CD14-positive monocyte (primary cell): Measurements from ENCODE around the gene PIP5K1C. TPM values are rescaled to one million over a fixed set of nuclear protein-coding genes. Genes with fewer than 3 reads are reported as not detected.

Experiments used
- DNase-seq, 3 donors: peaks; one replicate each; pipeline ENCODE4 v3.0.0-alpha.2; 2011 to 2022
- H2AFZ ChIP-seq: 2 replicates; pipeline ENCODE4 v1.6.0; 2012; ENCODE audit warnings: mild to moderate bottlenecking, low read depth, low read length, inconsistent platforms; ENCODE audit not compliant: insufficient read depth, poor library complexity, severe bottlenecking
- H3K27ac ChIP-seq, 2 donors: 1 replicate in 1 of 2; 2 replicates in 1 of 2; pipeline ENCODE4 v1.5.1; 2012 to 2013; ENCODE audit warnings: low read length in 2 of 2, control low read depth in 1 of 2, inconsistent platforms in 1 of 2, low read depth in 1 of 2, mild to moderate bottlenecking in 1 of 2
- H3K27me3 ChIP-seq, 2 donors: one replicate each; pipeline versions ENCODE4 v1.6.0 to v1.6.1; 2011 to 2013; ENCODE audit warnings: low read length in 2 of 2; ENCODE audit not compliant: control insufficient read depth in 2 of 2, insufficient read depth in 2 of 2
- H3K36me3 ChIP-seq, 2 donors: replicated peaks in 1 of 2; 1 replicate in 1 of 2; 2 replicates in 1 of 2; pipeline versions ENCODE4 v1.5.1 to v1.6.1; 2012 to 2013; ENCODE audit warnings: low read length in 2 of 2, control low read depth in 1 of 2, inconsistent platforms in 1 of 2, mild to moderate bottlenecking in 1 of 2; ENCODE audit not compliant: insufficient read depth in 2 of 2, control insufficient read depth in 1 of 2
- H3K4me1 ChIP-seq, 2 donors: 1 replicate in 1 of 2; 2 replicates in 1 of 2; pipeline versions ENCODE4 v1.5.1 to v1.6.1; 2012 to 2013; ENCODE audit warnings: low read length in 2 of 2, control low read depth in 1 of 2, inconsistent platforms in 1 of 2, mild to moderate bottlenecking in 1 of 2, moderate library complexity in 1 of 2; ENCODE audit not compliant: insufficient read depth in 2 of 2, control insufficient read depth in 1 of 2
- H3K4me2 ChIP-seq: replicated peaks from 2 replicates; pipeline ENCODE3; 2012; ENCODE audit warnings: low read length, moderate library complexity, mild to moderate bottlenecking; ENCODE audit not compliant: poor library complexity, severe bottlenecking; ENCODE audit errors: extremely low read depth
- H3K4me3 ChIP-seq, 3 experiments: fragments of 200-600 bp in 1 of 3; sonication (generic) in 1 of 3; replicated peaks in 1 of 3; 1 replicate in 2 of 3; 2 replicates in 1 of 3; pipeline ENCODE4 v1.5.1; 2011 to 2013; ENCODE audit warnings: low read length in 3 of 3, mild to moderate bottlenecking in 3 of 3, control low read depth in 2 of 3, low read depth in 2 of 3, inconsistent platforms in 1 of 3, moderate library complexity in 1 of 3
- H3K79me2 ChIP-seq: 2 replicates; pipeline ENCODE4 v1.6.0; 2012; ENCODE audit warnings: mild to moderate bottlenecking, control low read depth, inconsistent platforms, low read length, moderate library complexity; ENCODE audit not compliant: insufficient read depth
- H3K9ac ChIP-seq: 2 replicates; pipeline ENCODE4 v1.6.0; 2017; ENCODE audit warnings: low read length, mild to moderate bottlenecking; ENCODE audit not compliant: insufficient read depth, poor library complexity, severe bottlenecking
- H3K9me3 ChIP-seq, 2 donors: replicated peaks in 1 of 2; 1 replicate in 1 of 2; 2 replicates in 1 of 2; pipeline versions ENCODE4 v1.5.1 to v1.6.1; 2012 to 2013; ENCODE audit warnings: low read length in 2 of 2, control low read depth in 1 of 2; ENCODE audit not compliant: control insufficient read depth in 1 of 2, insufficient read depth in 1 of 2
- H4K20me1 ChIP-seq: 2 replicates; pipeline ENCODE4 v1.6.0; 2012; ENCODE audit warnings: mild to moderate bottlenecking, low read length, control low read depth, moderate library complexity; ENCODE audit not compliant: insufficient read depth
- H3K27ac Mint-ChIP-seq, 7 donors: one replicate each; pipeline ENCODE4 v1.8.0; 2020; ENCODE audit warnings: mild to moderate bottlenecking in 7 of 7, mixed read lengths in 7 of 7, moderate library complexity in 6 of 7, inconsistent platforms in 2 of 7
- H3K27me3 Mint-ChIP-seq, 3 donors: one replicate each; pipeline ENCODE4 v1.8.0; 2021 to 2022; ENCODE audit warnings: low read depth in 3 of 3, mild to moderate bottlenecking in 3 of 3, mixed read lengths in 3 of 3, moderate library complexity in 3 of 3, inconsistent platforms in 1 of 3
- H3K36me3 Mint-ChIP-seq, 2 donors: one replicate each; pipeline ENCODE4 v1.8.0; 2020; ENCODE audit warnings: mixed read lengths in 2 of 2, inconsistent platforms in 1 of 2, mild to moderate bottlenecking in 1 of 2
- H3K4me1 Mint-ChIP-seq: one replicate; pipeline ENCODE4 v1.8.0; 2020; ENCODE audit warnings: mild to moderate bottlenecking, mixed read lengths
- H3K4me3 Mint-ChIP-seq, 2 donors: one replicate each; pipeline ENCODE4 v1.8.0; 2020; ENCODE audit warnings: mild to moderate bottlenecking in 2 of 2, mixed read lengths in 2 of 2, moderate library complexity in 1 of 2
- H3K9me3 Mint-ChIP-seq, 7 donors: one replicate each; pipeline ENCODE4 v1.8.0; 2020 to 2022; ENCODE audit warnings: mixed read lengths in 7 of 7, mild to moderate bottlenecking in 6 of 7, moderate library complexity in 6 of 7, inconsistent platforms in 2 of 7
- CTCF ChIP-seq: fragments of 200-600 bp; IDR thresholded peaks from one replicate; pipeline ENCODE4 v1.8.0; 2022; ENCODE audit warnings: antibody characterized with exemption, mild to moderate bottlenecking
- WGBS: methylation state at CpG from one replicate; pipeline ENCODE4 v1.1.5; 2013; ENCODE audit warnings: missing lambda C conversion rate; ENCODE audit not compliant: insufficient coverage; 5-methylcytosine and 5-hydroxymethylcytosine counted together
- intact Hi-C, 2 donors: fragments of 100-400 bp; cut with micrococcal nuclease; formaldehyde crosslinking; loops; one replicate each; pipeline versions ENCODE4 v1.15.0 to v1.15.1; 2023
- polyA plus RNA-seq, 3 donors: library from polyadenylated mRNA; depleted of rRNA in 1 of 3; unstranded in 2 of 3; stranded (reverse) in 1 of 3; fragments of 300-500 nt in 2 of 3; fragments of >200 nt in 1 of 3; fragmentation: Illumina TruSeq in 2 of 3; gene quantifications; 1 replicate in 2 of 3; 2 replicates in 1 of 3; pipeline ENCODE4 v1.2.3, GENCODE V29; 2012 to 2021

The PIP5K1C gene
- polyA plus RNA-seq, 3 donors = 6.5 to 19.5 (median 10.1) TPM

DNA sequence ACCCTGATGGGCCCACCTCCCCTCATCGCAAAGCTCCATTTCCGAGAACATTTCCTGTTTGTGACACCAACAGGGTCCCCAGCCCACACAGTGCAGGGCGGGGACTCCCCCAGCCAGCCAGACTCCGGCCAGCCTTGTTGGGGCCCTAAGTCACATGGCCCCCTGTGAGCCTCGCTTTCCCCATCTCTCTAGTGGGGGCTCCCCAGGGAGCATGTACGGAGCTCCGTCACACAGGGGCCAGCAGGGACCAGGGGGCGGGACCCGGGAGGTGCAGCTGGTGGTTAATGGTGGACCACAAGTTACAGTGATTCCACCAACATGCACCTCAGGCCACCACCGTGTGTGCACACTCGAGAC is 95.3 kb downstream of the PIP5K1C start:
- Histone ChIP-seq H3K4me3 (no peak overlapping the region), H3K9me3 (peaks cover 0 to 5% of the 10 kb centered on the region in 2 donors), H3K36me3 (no peaks in the 10 kb centered on the region), H3K4me2 (no peak overlapping the region), H3K27ac (no peak overlapping the region), H4K20me1 (no peaks in the 10 kb centered on the region), H3K27me3 (peaks cover 11 to 38% of the 10 kb centered on the region in 2 donors), H3K79me2 (no peaks in the 10 kb centered on the region), H2AFZ (no peak overlapping the region), H3K9ac (no peak overlapping the region), H3K4me1 (peaks cover 22 to 28% of the 10 kb centered on the region in 2 donors)
- Mint-ChIP-seq H3K4me1 (peaks cover 18% of the 10 kb centered on the region), H3K9me3 (peaks cover 5 to 9% (median 6%) of the 10 kb centered on the region in 7 donors), H3K27me3 (peaks cover 4 to 24% (median 23%) of the 10 kb centered on the region in 3 donors), H3K4me3 (no peak overlapping the region), H3K27ac (no peak overlapping the region), H3K36me3 (peaks cover 3 to 5% of the 10 kb centered on the region in 2 donors)
- intact Hi-C loops = no loop called here
- DNase-seq = no peak
- no peak for TF ChIP-seq CTCF
- WGBS = 0% methylated on average over 8 of the region's 11 CpGs

- H3K79me2 ChIP-seq = no peaks in the 10 kb centered on the region
- no peak overlapping the region for H3K27ac ChIP-seq
- 63% methylated on average over 24 of the region's 27 CpGs for WGBS
- DNase-seq = no peak
- no peak overlapping the region for H3K4me3 Mint-ChIP-seq
- H3K9me3 ChIP-seq = peaks cover 0 to 5% of the 10 kb centered on the region in 2 donors
- no peak overlapping the region for H3K4me2 ChIP-seq
- H3K27me3 Mint-ChIP-seq = peaks cover 4 to 24% (median 23%) of the 10 kb centered on the region in 3 donors
- peaks cover 22 to 28% of the 10 kb centered on the region in 2 donors for H3K4me1 ChIP-seq
- H3K4me1 Mint-ChIP-seq = peaks cover 18% of the 10 kb centered on the region
- intact Hi-C loops = no loop called here
- no peak for TF ChIP-seq CTCF
- H3K9me3 Mint-ChIP-seq = peaks cover 5 to 9% (median 5%) of the 10 kb centered on the region in 7 donors
- H3K27ac Mint-ChIP-seq = no peak overlapping the region
- peaks cover 11 to 38% of the 10 kb centered on the region in 2 donors for H3K27me3 ChIP-seq
- peaks cover 3 to 5% of the 10 kb centered on the region in 2 donors for H3K36me3 Mint-ChIP-seq
- H2AFZ ChIP-seq = no peak overlapping the region
- no peak overlapping the region for H3K4me3 ChIP-seq
- no peak overlapping the region for H3K9ac ChIP-seq
- no peaks in the 10 kb centered on the region for H3K36me3 ChIP-seq
- H4K20me1 ChIP-seq = no peaks in the 10 kb centered on the region
Measured at GRCh38 chr19:3604227-3604986, 95.9 kb downstream of the PIP5K1C start.
